Measurements from ENCODE around the gene OFD1. TPM values are rescaled to one million over a fixed set of nuclear protein-coding genes. Genes with fewer than 3 reads are reported as not detected.

Gene OFD1
- total and polyA plus RNA-seq, 2 donors (not counting 3 experiments of a cell fraction or from before 2014, with no cell fraction given) = 4.7 to 12.0 TPM

- TF ChIP-seq GATA2 (IDR thresholded peaks at IDR 0.05; ENCODE audit: insufficient read depth, insufficient read length, low read depth, low read length) (no peak), JUN (IDR thresholded peaks at IDR 0.05; ENCODE audit: borderline replicate concordance, insufficient read depth, insufficient read length, low read depth) (no peak), CTCF (IDR thresholded peaks at IDR 0.05; ENCODE audit: extremely low read depth in 1 of 2, insufficient read depth in 1 of 2, low read depth in 1 of 2, low read length in 2 of 2) (no peak), MAX (IDR thresholded peaks at IDR 0.05; ENCODE audit: insufficient read depth, insufficient read length) (no peak), POLR2A (IDR thresholded peaks at IDR 0.05; ENCODE audit: low read depth, low read length) (no peak), FOS (IDR thresholded peaks at IDR 0.05; ENCODE audit: borderline replicate concordance, insufficient read depth, low read length) (no peak), MYC (IDR thresholded peaks at IDR 0.05; ENCODE audit: low read depth, low read length) (no peak), POLR2AphosphoS5 (IDR thresholded peaks at IDR 0.05; ENCODE audit: insufficient read depth, low read depth, low read length) (no peak), EZH2 (IDR thresholded peaks at IDR 0.05; ENCODE audit: borderline replicate concordance, low read depth, low read length, severe bottlenecking) (no peak)
- H3K4me2 ChIP-seq (ENCODE audit: insufficient read depth, low read length) = no peak overlapping the region
- ChIA-PET CTCF (no interaction called here), POLR2A (no interaction called here)
- H3K4me3 ChIP-seq (replicated peaks in 1 of 3; ENCODE audit: insufficient read depth in 1 of 3, low read depth in 1 of 3, low read length in 3 of 3) = no peak overlapping the region
- H3K27ac ChIP-seq (ENCODE audit: insufficient read depth, low read depth, low read length) = no peak overlapping the region
- no peaks in the 10 kb centered on the region for H3K9me1 ChIP-seq (replicated peaks; ENCODE audit: control insufficient read depth, extremely low read depth, insufficient read depth, low read length)
- H2AFZ ChIP-seq (ENCODE audit: low read depth, low read length) = no peak overlapping the region
- no peaks in the 10 kb centered on the region for H3K4me1 ChIP-seq (ENCODE audit: control insufficient read depth, extremely low read depth, insufficient read depth, low read length)
- no peaks in the 10 kb centered on the region for H3K9me3 ChIP-seq (replicated peaks; ENCODE audit: control insufficient read depth, insufficient read depth, low read length)
- H3K9ac ChIP-seq (replicated peaks; ENCODE audit: extremely low read depth, insufficient read depth, low read length) = no peak overlapping the region
- H3K79me2 ChIP-seq (ENCODE audit: control insufficient read depth, insufficient read depth, low read length) = no peaks in the 10 kb centered on the region
- no peaks in the 10 kb centered on the region for H4K20me1 ChIP-seq (replicated peaks; ENCODE audit: control insufficient read depth, extremely low read depth, insufficient read depth, low read length)
- FAIRE-seq = no peak
- dilution Hi-C loops (cut with MboI; ENCODE audit: extremely low pct_ligation_motif_present, low sequenced_read_pairs) (no loop called here), intact Hi-C loops (cut with micrococcal nuclease) (no loop called here)
- no peaks in the 10 kb centered on the region for H3K36me3 ChIP-seq (ENCODE audit: control insufficient read depth in 2 of 2, extremely low read depth in 1 of 2, insufficient read depth in 2 of 2, low read length in 2 of 2)
- no peak for DNase-seq (ENCODE audit: low read depth, low spot score)
- BruUV-seq (replicated peaks) = no TSS peak
- H3K27me3 ChIP-seq (ENCODE audit: control insufficient read depth in 2 of 2, insufficient read depth in 2 of 2, low read length in 2 of 2) = no peaks in the 10 kb centered on the region
These were observed 59.9 kb downstream of the OFD1 start for GRCh38 chrX:13794417-13794816.
